ENCODE data around the gene PDGFD. TPM values are rescaled to one million over a fixed set of nuclear protein-coding genes. Genes with fewer than 3 reads are reported as not detected.

The PDGFD gene
- total and polyA plus RNA-seq, 2 donors (not counting 3 experiments of a cell fraction or from before 2014, with no cell fraction given), result 6.3 to 13.1 TPM

- CTCF ChIA-PET, result no interaction called here
- no peak for TF ChIP-seq CTCF (IDR thresholded peaks at IDR 0.05; ENCODE audit: extremely low read depth in 1 of 2, insufficient read depth in 1 of 2, low read depth in 1 of 2, low read length in 2 of 2)
- no peak for TF ChIP-seq GATA2 (IDR thresholded peaks at IDR 0.05; ENCODE audit: insufficient read depth, insufficient read length, low read depth, low read length)
- TF ChIP-seq EZH2 (IDR thresholded peaks at IDR 0.05; ENCODE audit: borderline replicate concordance, low read depth, low read length, severe bottlenecking), result no peak
- TF ChIP-seq JUN (IDR thresholded peaks at IDR 0.05; ENCODE audit: borderline replicate concordance, insufficient read depth, insufficient read length, low read depth), result no peak
- TF ChIP-seq MYC (IDR thresholded peaks at IDR 0.05; ENCODE audit: low read depth, low read length), result no peak
- no peak for TF ChIP-seq POLR2A (IDR thresholded peaks at IDR 0.05; ENCODE audit: low read depth, low read length)
- TF ChIP-seq POLR2AphosphoS5 (IDR thresholded peaks at IDR 0.05; ENCODE audit: insufficient read depth, low read depth, low read length), result no peak
- H3K9ac ChIP-seq (replicated peaks; ENCODE audit: extremely low read depth, insufficient read depth, low read length), result no peak overlapping the region
Measured at GRCh38 chr11:103942646-103943045, 221.3 kb downstream of the PDGFD start.

More at GRCh38 chr11:103942646-103943045, 221.3 kb downstream of the PDGFD start:
- no peak overlapping the region for H2AFZ ChIP-seq (ENCODE audit: low read depth, low read length)
- H3K27ac ChIP-seq (ENCODE audit: insufficient read depth, low read depth, low read length), result no peak overlapping the region
- no peaks in the 10 kb centered on the region for H3K9me3 ChIP-seq (replicated peaks; ENCODE audit: control insufficient read depth, insufficient read depth, low read length)
- intact Hi-C loops (cut with micrococcal nuclease) (no loop called here), dilution Hi-C loops (cut with MboI; ENCODE audit: extremely low pct_ligation_motif_present, low sequenced_read_pairs) (no loop called here)
- H3K79me2 ChIP-seq (ENCODE audit: control insufficient read depth, insufficient read depth, low read length), result no peaks in the 10 kb centered on the region
- H3K36me3 ChIP-seq (ENCODE audit: control insufficient read depth in 2 of 2, extremely low read depth in 1 of 2, insufficient read depth in 2 of 2, low read length in 2 of 2), result no peaks in the 10 kb centered on the region
- H3K9me1 ChIP-seq (replicated peaks; ENCODE audit: control insufficient read depth, extremely low read depth, insufficient read depth, low read length), result no peaks in the 10 kb centered on the region
- no peaks in the 10 kb centered on the region for H3K4me1 ChIP-seq (ENCODE audit: control insufficient read depth, extremely low read depth, insufficient read depth, low read length)
- no peaks in the 10 kb centered on the region for H3K27me3 ChIP-seq (ENCODE audit: control insufficient read depth in 2 of 2, insufficient read depth in 2 of 2, low read length in 2 of 2)
- H4K20me1 ChIP-seq (replicated peaks; ENCODE audit: control insufficient read depth, extremely low read depth, insufficient read depth, low read length), result no peaks in the 10 kb centered on the region
- DNase-seq (ENCODE audit: low read depth, low spot score) (no peak), FAIRE-seq (no peak)
- POLR2A ChIA-PET, result no interaction called here
- no peak overlapping the region for H3K4me2 ChIP-seq (ENCODE audit: insufficient read depth, low read length)
- no TSS peak for BruUV-seq (replicated peaks)
- no peak overlapping the region for H3K4me3 ChIP-seq (replicated peaks in 1 of 3; ENCODE audit: insufficient read depth in 1 of 3, low read depth in 1 of 3, low read length in 3 of 3)

All from endothelial cell of umbilical vein (primary cell).